Muscle of leg (tissue), 11 donors: ENCODE results near the gene ELOA. TPM values are rescaled to one million over a fixed set of nuclear protein-coding genes. Genes with fewer than 3 reads are reported as not detected.

Experiments
- DNase-seq: peaks from one replicate; pipeline ENCODE4 v3.0.0; 2013
- H3K27ac ChIP-seq: one replicate; pipeline ENCODE4 v1.5.1; 2013; ENCODE audit warnings: mild to moderate bottlenecking, low read length, control low read depth
- H3K27me3 ChIP-seq: one replicate; pipeline ENCODE4 v1.6.1; 2013; ENCODE audit warnings: low read length; ENCODE audit not compliant: control insufficient read depth, insufficient read depth
- H3K36me3 ChIP-seq: one replicate; pipeline ENCODE4 v1.6.1; 2013; ENCODE audit warnings: low read length; ENCODE audit not compliant: control insufficient read depth, insufficient read depth
- H3K4me1 ChIP-seq: one replicate; pipeline ENCODE4 v1.6.1; 2013; ENCODE audit warnings: low read length; ENCODE audit not compliant: control insufficient read depth, insufficient read depth
- H3K4me3 ChIP-seq: one replicate; pipeline ENCODE4 v1.5.1; 2013; ENCODE audit warnings: low read length, control low read depth
- H3K9me3 ChIP-seq: replicated peaks from 2 replicates; pipeline ENCODE4 v1.6.1; 2013; ENCODE audit warnings: low read depth, low read length; ENCODE audit not compliant: control insufficient read depth
- WGBS: methylation state at CpG from one replicate; pipeline ENCODE4 v1.1.5; 2013; ENCODE audit warnings: missing lambda C conversion rate; ENCODE audit not compliant: insufficient coverage; 5-methylcytosine and 5-hydroxymethylcytosine counted together
- polyA plus RNA-seq, 8 donors: library from polyadenylated mRNA; unstranded; fragments of 120-200 nt; gene quantifications; one replicate each; pipeline versions ENCODE4 v1.2.1 to v1.2.3, GENCODE V29; 2013; ENCODE audit warnings: inconsistent platforms in 1 of 8, low replicate concordance in 1 of 8; ENCODE audit not compliant: insufficient read length in 8 of 8, insufficient read depth in 1 of 8
- total RNA-seq: library from RNA; stranded (reverse); fragments of 120-200 nt; gene quantifications from one replicate; pipeline ENCODE4 v1.2.4, GENCODE V29; 2013

Gene ELOA
- total and polyA plus RNA-seq, 9 donors = 21.5 to 32.0 (median 27.2) TPM

GRCh38 chr1:23756676-23757075 is 13.4 kb downstream of the ELOA start:
- Histone ChIP-seq H3K4me1 (peaks cover 3% of the 10 kb centered on the region), H3K4me3 (no peak overlapping the region), H3K9me3 (no peaks in the 10 kb centered on the region), H3K27ac (no peak overlapping the region), H3K36me3 (peaks cover 95% of the 10 kb centered on the region), H3K27me3 (no peaks in the 10 kb centered on the region)
- WGBS = 100% methylated on average over 2 of the region's 3 CpGs
- no peak for DNase-seq

DNA sequence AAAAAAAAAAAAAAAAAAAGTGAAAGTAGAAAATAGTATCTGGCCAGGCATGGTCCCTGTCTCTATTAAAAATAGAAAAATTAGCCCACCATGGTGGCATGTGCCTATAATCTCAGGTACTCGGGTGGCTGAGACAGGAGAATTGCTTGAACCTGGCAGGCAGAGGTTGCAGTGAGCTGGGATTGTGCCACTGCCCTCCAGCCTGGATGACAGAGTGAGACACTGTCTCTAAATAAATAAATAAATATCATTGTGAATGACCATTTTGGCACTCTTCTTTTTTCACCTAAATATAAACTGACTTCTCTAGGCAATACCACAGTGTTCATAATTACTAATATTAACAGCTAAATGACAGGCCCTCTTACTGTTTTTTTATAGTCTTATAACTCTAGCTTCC is 14.5 kb downstream of the ELOA start:
- peaks cover 3% of the 10 kb centered on the region for H3K4me1 ChIP-seq
- WGBS = no CpG with 5 or more reads among the region's 1 CpG
- no peaks in the 10 kb centered on the region for H3K9me3 ChIP-seq
- H3K36me3 ChIP-seq = peaks cover 90% of the 10 kb centered on the region
- no peak overlapping the region for H3K4me3 ChIP-seq
- no peak overlapping the region for H3K27ac ChIP-seq
- no peak for DNase-seq
- no peaks in the 10 kb centered on the region for H3K27me3 ChIP-seq

- Histone ChIP-seq H3K9me3 (no peaks in the 10 kb centered on the region), H3K4me1 (peaks cover 7% of the 10 kb centered on the region), H3K27ac (no peak overlapping the region), H3K4me3 (no peak overlapping the region), H3K27me3 (no peaks in the 10 kb centered on the region), H3K36me3 (peaks cover 82% of the 10 kb centered on the region)
- peak; percentile 17 for DNase-seq
- 100% methylated on average over 1 of the region's 4 CpGs for WGBS
Observed at GRCh38 chr1:23759277-23759676, 16.0 kb downstream of the ELOA start.

DNA sequence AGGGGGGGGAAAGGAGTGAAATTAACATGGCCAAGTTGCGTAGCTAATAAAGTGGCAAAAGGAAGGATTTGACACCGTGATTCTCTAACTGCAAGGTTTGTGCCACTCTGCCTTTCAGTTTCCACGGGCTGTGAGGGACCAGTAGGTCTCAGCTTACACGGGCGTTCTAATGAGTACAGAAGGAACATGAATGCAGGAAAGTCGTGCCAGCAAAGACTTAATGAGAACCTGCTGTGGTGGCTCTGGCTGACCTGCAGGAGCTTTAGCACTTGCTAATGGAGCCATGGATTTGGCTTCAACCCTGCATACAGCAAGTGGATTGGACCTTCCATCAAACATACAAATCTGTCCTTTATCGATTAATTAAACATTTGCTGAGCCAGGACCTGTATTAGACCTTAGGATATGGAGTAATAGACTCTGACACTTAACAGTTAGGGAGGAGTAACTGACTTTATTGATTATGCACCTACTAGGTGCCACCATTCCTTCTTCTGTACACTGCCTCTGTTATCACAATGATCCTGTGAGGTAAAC is 19.8 kb downstream of the ELOA start:
- Histone ChIP-seq H3K27me3 (no peaks in the 10 kb centered on the region), H3K27ac (no peak overlapping the region), H3K9me3 (no peaks in the 10 kb centered on the region), H3K36me3 (peaks cover 62% of the 10 kb centered on the region), H3K4me3 (no peak overlapping the region), H3K4me1 (peaks cover 7% of the 10 kb centered on the region)
- WGBS = 29% methylated on average over 4 of the region's 7 CpGs
- peak; percentile 40 for DNase-seq

- H3K36me3 ChIP-seq = peaks cover 25% of the 10 kb centered on the region
- 80% methylated on average over 1 of the region's 5 CpGs for WGBS
Observed at GRCh38 chr1:23768733-23769132, 25.5 kb downstream of the ELOA start.

DNA sequence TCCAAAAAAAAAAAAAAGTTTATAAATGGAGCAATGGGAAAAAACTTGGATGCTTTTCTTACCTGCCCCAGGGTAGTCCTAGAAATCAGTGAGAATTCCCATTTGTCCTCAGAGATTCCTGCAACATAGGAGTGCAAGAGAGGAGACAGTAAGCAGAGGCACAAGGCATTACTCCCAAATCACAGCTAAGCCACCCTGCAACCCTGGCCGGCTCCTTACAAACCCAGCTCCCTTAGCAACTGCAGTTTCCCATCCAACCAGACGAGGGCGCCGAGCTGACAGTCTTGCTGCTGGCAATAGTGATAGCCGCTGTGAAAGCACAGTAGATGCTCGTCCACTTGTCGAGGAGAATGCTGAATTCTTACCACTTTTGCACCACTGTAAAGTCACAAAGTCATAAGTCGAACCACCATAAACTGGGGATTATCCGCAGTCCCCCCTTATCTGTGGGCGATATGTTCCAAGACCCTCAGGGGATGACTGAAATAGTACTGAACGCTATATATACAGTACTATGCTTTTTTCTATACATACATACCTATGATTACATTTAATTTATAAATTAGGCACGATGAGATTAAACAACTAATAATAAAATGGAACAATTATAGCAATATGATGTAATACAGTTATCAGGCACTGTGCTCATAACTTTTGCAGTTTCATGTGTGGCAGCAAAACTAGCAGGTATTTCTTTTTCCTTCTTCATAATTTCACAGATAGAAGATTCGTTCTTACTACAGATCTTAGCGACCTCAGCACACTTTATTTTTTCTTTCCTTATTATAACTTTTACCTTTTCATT is 29.0 kb downstream of the ELOA start:
- peak; percentile 87 for DNase-seq
- peaks cover 9% of the 10 kb centered on the region for H3K36me3 ChIP-seq
- no peaks in the 10 kb centered on the region for H3K27me3 ChIP-seq
- WGBS = 11% methylated on average over 7 of the region's 14 CpGs
- no peaks in the 10 kb centered on the region for H3K9me3 ChIP-seq
- peaks cover 2% of the 10 kb centered on the region for H3K4me1 ChIP-seq
- H3K4me3 ChIP-seq = no peak overlapping the region
- H3K27ac ChIP-seq = no peak overlapping the region

More at GRCh38 chr1:23768733-23769132, 25.5 kb downstream of the ELOA start:
- Histone ChIP-seq H3K27me3 (no peaks in the 10 kb centered on the region), H3K4me3 (no peak overlapping the region), H3K4me1 (peaks cover 2% of the 10 kb centered on the region), H3K27ac (no peak overlapping the region), H3K9me3 (no peaks in the 10 kb centered on the region)
- DNase-seq = no peak

DNA sequence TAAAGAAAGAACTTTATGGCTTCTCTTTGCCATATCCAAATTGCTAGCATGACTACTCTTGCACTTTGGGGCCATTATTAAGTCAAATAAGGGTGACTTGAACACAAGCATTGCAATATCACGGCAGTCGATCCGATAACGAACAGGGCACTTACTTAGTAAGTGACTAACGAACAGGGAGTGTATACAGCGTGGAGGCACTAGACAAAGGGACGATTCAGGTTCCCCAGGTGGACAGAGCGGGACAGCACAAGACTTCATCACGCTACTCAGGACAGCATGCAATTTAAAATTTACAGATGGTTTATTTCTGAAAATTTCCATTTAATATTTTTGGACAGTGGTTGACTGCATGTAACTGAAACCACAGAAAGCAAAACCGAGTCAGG is 29.6 kb downstream of the ELOA start:
- Histone ChIP-seq H3K4me3 (no peak overlapping the region), H3K4me1 (peaks cover 7% of the 10 kb centered on the region), H3K36me3 (peaks cover 7% of the 10 kb centered on the region), H3K9me3 (no peaks in the 10 kb centered on the region), H3K27me3 (no peaks in the 10 kb centered on the region), H3K27ac (no peak overlapping the region)
- WGBS = 87% methylated on average over 9 of the region's 10 CpGs
- DNase-seq = no peak

DNA sequence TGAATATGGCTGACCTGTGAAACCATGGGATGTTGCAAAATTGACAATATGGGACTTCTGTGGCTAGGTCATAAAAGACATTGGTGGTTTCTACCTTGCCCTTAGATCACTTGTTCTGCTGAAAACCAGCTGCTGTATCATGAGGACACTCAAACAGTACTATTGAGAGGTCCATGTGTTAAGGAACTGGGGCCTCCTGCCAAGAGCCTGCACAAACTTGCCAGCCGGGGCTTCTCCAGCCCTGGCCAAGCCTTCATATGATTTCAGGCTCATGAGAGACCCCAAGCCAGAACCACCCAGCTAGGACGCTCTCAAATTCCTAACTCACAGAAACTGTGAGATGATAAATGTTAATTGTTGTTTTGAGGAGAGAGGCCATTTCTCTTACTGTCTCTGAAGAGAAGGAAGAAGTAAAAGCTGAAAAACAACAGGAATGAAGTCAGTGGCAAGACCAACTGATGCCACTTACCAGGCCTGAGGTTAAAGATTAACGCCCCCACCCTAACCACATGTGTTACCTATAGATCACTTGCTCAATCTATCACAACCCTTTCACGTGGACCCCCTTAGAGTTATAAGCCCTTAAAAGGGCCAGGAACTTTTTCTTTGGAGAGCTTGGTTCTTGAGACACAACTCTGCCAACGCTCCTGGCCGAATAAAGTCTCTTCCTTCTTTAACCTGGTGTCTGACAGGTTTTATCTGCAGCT is 31.1 kb downstream of the ELOA start:
- WGBS = 65% methylated on average over 2 of the region's 6 CpGs
- Histone ChIP-seq H3K4me3 (no peak overlapping the region), H3K27me3 (no peaks in the 10 kb centered on the region), H3K9me3 (no peaks in the 10 kb centered on the region), H3K27ac (no peak overlapping the region), H3K4me1 (peaks cover 14% of the 10 kb centered on the region), H3K36me3 (no peaks in the 10 kb centered on the region)
- DNase-seq = no peak

- WGBS = no CpG with 5 or more reads among the region's 2 CpGs
Observed at GRCh38 chr1:23776217-23776616, 32.9 kb downstream of the ELOA start.

More at GRCh38 chr1:23776217-23776616, 32.9 kb downstream of the ELOA start:
- Histone ChIP-seq H3K4me1 (peaks cover 14% of the 10 kb centered on the region), H3K27ac (no peak overlapping the region), H3K36me3 (peaks cover 5% of the 10 kb centered on the region), H3K9me3 (no peaks in the 10 kb centered on the region), H3K27me3 (no peaks in the 10 kb centered on the region), H3K4me3 (no peak overlapping the region)
- DNase-seq = no peak
